SK-N-MC (cell line): ENCODE results near the gene RPS5.
"Not testable (repeated sequence)": the region's sequence is repeated elsewhere in the genome, so short reads cannot be mapped to it uniquely, and the experiment has no call there.

Experiments
- DNase-seq: peaks from one replicate; pipeline ENCODE4 v3.0.0-alpha.2; 2011; ENCODE audit warnings: low read depth, low spot score
- H3K27ac ChIP-seq: fragments of 200-600 bp; sonication (generic); 2 replicates; pipeline ENCODE4 v1.5.1; 2016; ENCODE audit warnings: mixed run types
- H3K36me3 ChIP-seq: fragments of 200-600 bp; sonication (generic); 2 replicates; pipeline ENCODE4 v1.6.1; 2017; ENCODE audit warnings: antibody characterized with exemption, low read length, mixed read lengths; ENCODE audit not compliant: insufficient read depth
- H3K4me3 ChIP-seq: fragments of 200-600 bp; sonication (generic); 2 replicates; pipeline ENCODE4 v1.5.1; 2016
- H3K9ac ChIP-seq: fragments of 200-600 bp; sonication (generic); 2 replicates; pipeline ENCODE4 v1.8.0; 2017; ENCODE audit warnings: mixed run types, mixed read lengths; ENCODE audit not compliant: insufficient read length
- H3K9me3 ChIP-seq: fragments of 200-600 bp; sonication (generic); 2 replicates; pipeline ENCODE4 v1.6.1; 2017; ENCODE audit warnings: low read depth, mild to moderate bottlenecking, antibody characterized with exemption, low read length, moderate library complexity, mixed read lengths
- EZH2 ChIP-seq: fragments of 200-600 bp; sonication (generic); IDR thresholded peaks from one replicate; pipeline ENCODE4 v1.6.1; 2017; ENCODE audit warnings: antibody characterized with exemption
- FOXP2 ChIP-seq: optimal IDR thresholded peaks from 2 replicates; pipeline ENCODE3; 2011; ENCODE audit warnings: mild to moderate bottlenecking, moderate library complexity; ENCODE audit not compliant: insufficient read depth; ENCODE audit errors: extremely low read length, control extremely low read depth
- POLR2AphosphoS5 ChIP-seq: IDR thresholded peaks from 2 replicates; pipeline ENCODE4 v1.6.1; 2012; ENCODE audit warnings: mild to moderate bottlenecking, low read depth, low read length, borderline replicate concordance

Gene RPS5

GRCh38 chr19:58398545-58398944 lies 11.5 kb downstream of the RPS5 start:
- no peak overlapping the region for H3K27ac ChIP-seq
- H3K4me3 ChIP-seq = no peak overlapping the region
- H3K9ac ChIP-seq = no peak overlapping the region
- no peaks in the 10 kb centered on the region for H3K9me3 ChIP-seq
- H3K36me3 ChIP-seq = peaks cover 16% of the 10 kb centered on the region
- DNase-seq = no peak
- TF ChIP-seq FOXP2 (no peak), EZH2 (no peak), POLR2AphosphoS5 (no peak)

- no peak overlapping the region for H3K4me3 ChIP-seq
- H3K36me3 ChIP-seq = peaks cover 3% of the 10 kb centered on the region
- no peaks in the 10 kb centered on the region for H3K9me3 ChIP-seq
- H3K9ac ChIP-seq = no peak overlapping the region
- DNase-seq = no peak
- H3K27ac ChIP-seq = no peak overlapping the region
- TF ChIP-seq EZH2 = no peak
- no peak for TF ChIP-seq FOXP2
- no peak for TF ChIP-seq POLR2AphosphoS5
Observed at GRCh38 chr19:58399903-58400302, 12.8 kb downstream of the RPS5 start.

GRCh38 chr19:58400316-58400915 lies 13.3 kb downstream of the RPS5 start:
- Histone ChIP-seq H3K9ac (no peak overlapping the region), H3K27ac (0 out of 2 replicates have a peak overlapping the region, but pooled peaks have one; percentile 19), H3K4me3 (peak overlapping the region; percentile 68), H3K36me3 (no peaks in the 10 kb centered on the region; the same call in 1 of the 2 replicates), H3K9me3 (no peaks in the 10 kb centered on the region)
- no peak for TF ChIP-seq POLR2AphosphoS5
- no peak for TF ChIP-seq FOXP2
- TF ChIP-seq EZH2 = no peak
- no peak for DNase-seq

- Histone ChIP-seq H3K4me3 (peak overlapping the region; percentile 98), H3K27ac (peak overlapping the region; percentile 77; the same call in 1 of the 2 replicates), H3K36me3 (no peaks in the 10 kb centered on the region), H3K9me3 (no peaks in the 10 kb centered on the region), H3K9ac (peak overlapping the region; percentile 83)
- DNase-seq = peak; percentile 94
- TF ChIP-seq EZH2 (no peak), POLR2AphosphoS5 (peak; percentile 96), FOXP2 (peak; percentile 87)
Observed at GRCh38 chr19:58400916-58401839, 14.1 kb downstream of the RPS5 start.

GRCh38 chr19:58401840-58402421 lies 14.9 kb downstream of the RPS5 start:
- DNase-seq = no peak
- TF ChIP-seq EZH2 (no peak), FOXP2 (no peak), POLR2AphosphoS5 (no peak)
- Histone ChIP-seq H3K9ac (peak overlapping the region; percentile 83), H3K9me3 (no peaks in the 10 kb centered on the region), H3K36me3 (no peaks in the 10 kb centered on the region), H3K27ac (peak overlapping the region; percentile 77), H3K4me3 (peak overlapping the region; percentile 98)

- H3K27ac ChIP-seq = peak overlapping the region; percentile 81
- not testable (repeated sequence) for DNase-seq, H3K9ac ChIP-seq, H3K9me3 ChIP-seq, H3K4me3 ChIP-seq, H3K36me3 ChIP-seq
Observed at GRCh38 chr19:58403920-58404478, 16.9 kb downstream of the RPS5 start.

- TF ChIP-seq EZH2 (no peak), POLR2AphosphoS5 (no peak; the same call in 1 of the 2 replicates)
- Histone ChIP-seq H3K9ac (peak overlapping the region; percentile 95), H3K4me3 (peak overlapping the region; percentile 94), H3K9me3 (no peaks in the 10 kb centered on the region), H3K36me3 (no peaks in the 10 kb centered on the region), H3K27ac (no peak overlapping the region; the same call in 1 of the 2 replicates)
- no peak for DNase-seq
Observed at GRCh38 chr19:58406818-58407657, 20.0 kb downstream of the RPS5 start.

- Histone ChIP-seq H3K27ac (peak overlapping the region; percentile 75), H3K4me3 (peak overlapping the region; percentile 94), H3K36me3 (0 out of 2 replicates have a peak, but pooled peaks cover 3% of the 10 kb centered on the region), H3K9ac (peak overlapping the region; percentile 95), H3K9me3 (no peaks in the 10 kb centered on the region)
- no peak for DNase-seq
- TF ChIP-seq FOXP2 = no peak
- no peak; the same call in 1 of the 2 replicates for TF ChIP-seq POLR2AphosphoS5
- TF ChIP-seq EZH2 = no peak
Observed at GRCh38 chr19:58407658-58408151, 20.6 kb downstream of the RPS5 start.
